Naive thymus-derived CD4-positive, alpha-beta T cell (primary cell): ENCODE results near the gene LMAN1L. TPM values are rescaled to one million over a fixed set of nuclear protein-coding genes. Genes with fewer than 3 reads are reported as not detected.

ENCODE experiments used
- ATAC-seq: fragments of 150-1000 bp; cut with Tn5 transposase; 2 replicates; pipeline ENCODE4 v1.10.0; 2021; ENCODE audit warnings: mild to moderate bottlenecking, moderate library complexity
- CTCF ChIA-PET: fragments of 350-600 bp; sonication (Branson Sonifier 250); formaldehyde crosslinking; loops from one replicate; lab custom pipeline; 2021; ENCODE audit warnings: antibody characterized with exemption; lab: Charles Lee
- POLR2A ChIA-PET: fragments of 350-600 bp; sonication (Branson Sonifier 250); formaldehyde crosslinking; loops from one replicate; lab custom pipeline; 2021; ENCODE audit warnings: antibody characterized with exemption, inconsistent platforms; lab: Charles Lee
- DNase-seq, 9 donors: peaks; one replicate each; pipeline versions ENCODE4 v3.0.0 to v3.0.0-alpha.2; 2020 to 2022; ENCODE audit warnings: mixed read lengths in 1 of 9
- H3K27ac ChIP-seq: one replicate; pipeline ENCODE4 v1.7.0; 2013; ENCODE audit warnings: mild to moderate bottlenecking, low read depth, low read length, moderate library complexity
- H3K27me3 ChIP-seq, 2 donors: one replicate each; pipeline ENCODE4 v1.7.0; 2013; ENCODE audit warnings: low read length in 2 of 2, mild to moderate bottlenecking in 2 of 2, moderate library complexity in 2 of 2; ENCODE audit not compliant: control insufficient read depth in 2 of 2, insufficient read depth in 2 of 2
- H3K36me3 ChIP-seq, 3 experiments: 1 replicate in 2 of 3; 2 replicates in 1 of 3; pipeline ENCODE4 v1.7.0; 2013; ENCODE audit warnings: low read length in 3 of 3, mild to moderate bottlenecking in 3 of 3, moderate library complexity in 1 of 3; ENCODE audit not compliant: insufficient read depth in 3 of 3, control insufficient read depth in 2 of 3
- H3K4me1 ChIP-seq, 2 donors: one replicate each; pipeline ENCODE4 v1.7.0; 2013; ENCODE audit warnings: low read length in 2 of 2, mild to moderate bottlenecking in 2 of 2, moderate library complexity in 1 of 2; ENCODE audit not compliant: control insufficient read depth in 2 of 2, insufficient read depth in 2 of 2
- H3K4me3 ChIP-seq: 2 replicates; pipeline ENCODE4 v1.7.0; 2013; ENCODE audit warnings: mild to moderate bottlenecking, low read length
- H3K9me3 ChIP-seq, 3 experiments: 1 replicate in 2 of 3; 2 replicates in 1 of 3; pipeline ENCODE4 v1.7.0; 2013; ENCODE audit warnings: low read length in 3 of 3; ENCODE audit not compliant: control insufficient read depth in 2 of 3
- H3K27ac Mint-ChIP-seq, 9 donors: one replicate each; pipeline ENCODE4 v1.8.0; 2020 to 2022; ENCODE audit warnings: mixed read lengths in 9 of 9, mild to moderate bottlenecking in 8 of 9, moderate library complexity in 5 of 9, inconsistent platforms in 2 of 9
- H3K27me3 Mint-ChIP-seq, 5 donors: one replicate each; pipeline ENCODE4 v1.8.0; 2021 to 2022; ENCODE audit warnings: mixed read lengths in 5 of 5, mild to moderate bottlenecking in 1 of 5
- H3K36me3 Mint-ChIP-seq, 5 donors: one replicate each; pipeline ENCODE4 v1.8.0; 2020 to 2022; ENCODE audit warnings: mixed read lengths in 5 of 5, mild to moderate bottlenecking in 3 of 5, inconsistent platforms in 1 of 5
- H3K4me1 Mint-ChIP-seq, 7 donors: one replicate each; pipeline ENCODE4 v1.8.0; 2020 to 2022; ENCODE audit warnings: mixed read lengths in 7 of 7, mild to moderate bottlenecking in 3 of 7, inconsistent platforms in 1 of 7
- H3K4me3 Mint-ChIP-seq, 10 donors: one replicate each; pipeline ENCODE4 v1.8.0; 2020 to 2022; ENCODE audit warnings: mild to moderate bottlenecking in 10 of 10, mixed read lengths in 10 of 10, moderate library complexity in 6 of 10, inconsistent platforms in 2 of 10
- H3K9me3 Mint-ChIP-seq, 11 donors: one replicate each; pipeline ENCODE4 v1.8.0; 2020 to 2022; ENCODE audit warnings: mixed read lengths in 11 of 11, mild to moderate bottlenecking in 4 of 11, inconsistent platforms in 1 of 11, moderate library complexity in 1 of 11
- intact Hi-C, 2 donors: fragments of 100-400 bp; cut with micrococcal nuclease; formaldehyde crosslinking; loops; one replicate each; pipeline ENCODE4 v1.15.1; 2023
- polyA plus RNA-seq, 2 donors: library from polyadenylated mRNA; unstranded; fragments of 300-500 nt; fragmentation: Illumina TruSeq; gene quantifications; one replicate each; pipeline ENCODE4 v1.2.3, GENCODE V29; 2021
- total RNA-seq, 6 experiments: library from RNA in 5 of 6; stranded (reverse) in 5 of 6; gene quantifications; 1 replicate in 5 of 6; 2 replicates in 1 of 6; pipeline ENCODE4 v1.2.3 and lab custom pipeline; 2021 to 2026

Gene LMAN1L
- total and polyA plus RNA-seq, 7 experiments from 2014 or later: 0.35 to 2.4 (median 1.3) TPM; not detected in 2

- H3K4me1 ChIP-seq: peaks cover 61% of the 10 kb centered on the region in 2 donors
- POLR2A ChIA-PET: interaction anchor here (0.6 to 24.4 kb wide), 12 partner anchors 9 to 715 kb away, joined by 3 to 1077 read pairs (median 3); partner anchors contain the start of genes CLK3, COX5A, FAM219B and ULK3
- Mint-ChIP-seq H3K4me3 (peak overlapping the region; percentile 87 to 99 (median 96)), H3K27ac (peak overlapping the region; percentile 90 to 100 (median 98)), H3K36me3 (peaks cover 0 to 42% (median 4%) of the 10 kb centered on the region in 5 donors), H3K27me3 (no peaks in the 10 kb centered on the region), H3K9me3 (peaks cover 0 to 2% (median 0%) of the 10 kb centered on the region in 11 donors), H3K4me1 (peaks cover 66 to 73% (median 72%) of the 10 kb centered on the region in 7 donors)
- DNase-seq (peak in 7 of 9 donors; percentile 41 to 71 (median 48)), ATAC-seq (peak; percentile 39)
- no peaks in the 10 kb centered on the region for H3K9me3 ChIP-seq
- H3K27ac ChIP-seq: peak overlapping the region; percentile 86
- CTCF ChIA-PET: interaction anchor here (1.1 to 18.2 kb wide), 6 partner anchors 10 to 169 kb away, joined by 3 to 1110 read pairs (median 10); no protein-coding TSS in a partner anchor
- H3K36me3 ChIP-seq: peaks cover 0 to 9% (median 0%) of the 10 kb centered on the region in 3 experiments
- intact Hi-C loops: loop anchor here (1.0 to 10.0 kb wide), 14 partner anchors 8 to 864 kb away; partner anchors contain the start of genes ARID3B (in 1 of the 2), C15orf39 (in 1 of the 2), CLK3 (in 1 of the 2) and COX5A (in 1 of the 2)
- peak overlapping the region; percentile 65 for H3K4me3 ChIP-seq
- no peaks in the 10 kb centered on the region for H3K27me3 ChIP-seq
These were observed 31.9 kb upstream of the LMAN1L start for GRCh38 chr15:74780523-74781430.

- Mint-ChIP-seq H3K4me1 (peaks cover 64 to 73% (median 70%) of the 10 kb centered on the region in 7 donors), H3K27ac (peak within 1 kb of the TSS; percentile 90 to 100 (median 98)), H3K9me3 (peaks cover 0 to 2% (median 0%) of the 10 kb centered on the region in 11 donors), H3K27me3 (no peaks in the 10 kb centered on the region), H3K36me3 (peaks cover 0 to 48% (median 4%) of the 10 kb centered on the region in 5 donors), H3K4me3 (peak within 1 kb of the TSS; percentile 87 to 99 (median 96))
- Histone ChIP-seq H3K4me1 (peaks cover 62% of the 10 kb centered on the region in 2 donors), H3K9me3 (no peaks in the 10 kb centered on the region), H3K36me3 (peaks cover 0 to 9% (median 0%) of the 10 kb centered on the region in 3 experiments), H3K27ac (peak within 1 kb of the TSS; percentile 92), H3K4me3 (peak within 1 kb of the TSS; percentile 91), H3K27me3 (no peaks in the 10 kb centered on the region)
- DNase-seq (peak; percentile 68 to 90 (median 85)), ATAC-seq (peak; percentile 80)
- ChIA-PET CTCF (interaction anchor here (1.3 to 18.2 kb wide), 3 partner anchors 11 to 89 kb away, joined by 5 to 1110 read pairs (median 101); no protein-coding TSS in a partner anchor), POLR2A (interaction anchor here (0.6 to 24.4 kb wide), 8 partner anchors 11 to 166 kb away, joined by 3 to 1077 read pairs (median 3); partner anchors contain the start of gene CLK3)
- intact Hi-C loops: loop anchor here (1.0 to 10.0 kb wide), 13 partner anchors 10 to 863 kb away; partner anchors contain the start of genes ARID3B (in 1 of the 2), C15orf39 (in 1 of the 2), CLK3 (in 1 of the 2) and COX5A (in 1 of the 2)
These were observed 31.0 kb upstream of the LMAN1L start, which contains the start of gene CSK for GRCh38 chr15:74781431-74782258. TSS of gene CSK (plus strand) at chr15:74782080. CDS start at chr15:74798298, 16,218 bp downstream.

- ATAC-seq: peak; percentile 42
- H3K4me1 ChIP-seq: peaks cover 61 to 62% of the 10 kb centered on the region in 2 donors
- H3K27ac ChIP-seq: peak overlapping the region; percentile 92
- H3K9me3 ChIP-seq: no peaks in the 10 kb centered on the region
- POLR2A ChIA-PET: interaction anchor here (0.6 to 28.9 kb wide), 9 partner anchors 3 to 167 kb away, joined by 3 to 1077 read pairs (median 5); partner anchors contain the start of genes CLK3, CSK, FAM219B and ULK3
- peak overlapping the region; percentile 91 for H3K4me3 ChIP-seq
- peak overlapping the region; percentile 87 to 98 (median 92) for H3K27ac Mint-ChIP-seq
- peaks cover 0 to 55% (median 4%) of the 10 kb centered on the region in 5 donors for H3K36me3 Mint-ChIP-seq
- CTCF ChIA-PET: interaction anchor here (0.6 to 18.2 kb wide), 6 partner anchors 12 to 148 kb away, joined by 3 to 1110 read pairs (median 4); no protein-coding TSS in a partner anchor
- peak overlapping the region; percentile 87 to 97 (median 93) for H3K4me3 Mint-ChIP-seq
- H3K36me3 ChIP-seq: peaks cover 0 to 9% (median 0%) of the 10 kb centered on the region in 3 experiments
- H3K9me3 Mint-ChIP-seq: peaks cover 0 to 2% (median 0%) of the 10 kb centered on the region in 11 donors
- H3K4me1 Mint-ChIP-seq: peaks cover 57 to 72% (median 70%) of the 10 kb centered on the region in 7 donors
- no peaks in the 10 kb centered on the region for H3K27me3 Mint-ChIP-seq
- intact Hi-C loops: loop anchor here (5.0 to 10.0 kb wide), 6 partner anchors 168 to 862 kb away; partner anchors contain the start of genes ARID3B (in 1 of the 2), C15orf39 (in 1 of the 2), CLK3 (in 1 of the 2) and IMP3 (in 1 of the 2)
- peak; percentile 46 to 74 (median 65) for DNase-seq
- no peaks in the 10 kb centered on the region for H3K27me3 ChIP-seq
These were observed 30.2 kb upstream of the LMAN1L start for GRCh38 chr15:74782259-74783071.

GRCh38 chr15:74783072-74783807 lies 29.4 kb upstream of the LMAN1L start:
- H3K36me3 ChIP-seq: peaks cover 0 to 9% (median 0%) of the 10 kb centered on the region in 3 experiments
- Mint-ChIP-seq H3K9me3 (peaks cover 0 to 2% (median 0%) of the 10 kb centered on the region in 11 donors), H3K27ac (peak overlapping the region; percentile 87 to 98 (median 92)), H3K4me3 (peak overlapping the region; percentile 87 to 97 (median 93)), H3K4me1 (peaks cover 55 to 72% (median 68%) of the 10 kb centered on the region in 7 donors), H3K27me3 (no peaks in the 10 kb centered on the region), H3K36me3 (peaks cover 0 to 60% (median 4%) of the 10 kb centered on the region in 5 donors)
- no peaks in the 10 kb centered on the region for H3K9me3 ChIP-seq
- DNase-seq (no peak), ATAC-seq (no peak)
- H3K4me3 ChIP-seq: peak overlapping the region; percentile 91
- ChIA-PET POLR2A (interaction anchor here (0.6 to 28.9 kb wide), 9 partner anchors 4 to 156 kb away, joined by 3 to 1077 read pairs (median 5); partner anchors contain the start of genes CSK, FAM219B and ULK3), CTCF (interaction anchor here (0.6 to 18.2 kb wide), 7 partner anchors 13 to 177 kb away, joined by 3 to 1110 read pairs (median 3); no protein-coding TSS in a partner anchor)
- no peaks in the 10 kb centered on the region for H3K27me3 ChIP-seq
- peaks cover 58 to 61% of the 10 kb centered on the region in 2 donors for H3K4me1 ChIP-seq
- intact Hi-C loops: loop anchor here (5.0 to 10.0 kb wide), 6 partner anchors 168 to 862 kb away; partner anchors contain the start of genes ARID3B (in 1 of the 2), C15orf39 (in 1 of the 2), CLK3 (in 1 of the 2) and IMP3 (in 1 of the 2)
- H3K27ac ChIP-seq: peak overlapping the region; percentile 92
